HuH-7.5 (cell line): ENCODE data around the gene GPX2.

Experiments
- DNase-seq: peaks from one replicate; pipeline ENCODE4 v3.0.0; 2011; ENCODE audit warnings: low spot score

GPX2 gene

DNA sequence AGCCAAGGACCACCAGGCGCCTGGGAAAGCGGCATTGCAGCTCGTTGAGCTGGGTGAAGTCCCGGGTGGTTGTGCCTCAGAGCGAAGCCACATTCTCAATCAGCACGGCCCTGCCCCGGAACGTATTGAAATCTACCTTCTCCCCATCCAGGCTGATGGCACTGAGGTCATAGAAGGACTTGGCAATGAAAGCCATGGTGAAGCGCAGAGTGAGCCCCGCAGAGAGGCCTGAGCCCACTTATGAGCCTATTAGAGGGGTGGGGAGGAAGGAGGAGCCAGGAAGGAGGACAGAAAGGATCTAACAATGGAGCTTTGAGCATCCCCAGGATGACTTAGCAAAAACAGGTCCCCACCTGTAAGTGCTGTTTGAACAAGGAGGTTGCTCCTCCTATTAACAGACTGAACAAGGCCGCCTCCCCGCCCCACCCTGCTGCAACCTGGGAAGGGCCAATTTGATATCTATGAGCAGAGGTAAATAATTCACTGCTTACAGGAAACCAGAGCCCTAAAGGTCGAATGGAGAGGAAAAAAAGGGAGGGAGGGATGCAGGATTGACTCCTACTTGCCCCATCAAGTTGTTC is at the start of gene GPX2:
Gene GPX2 (minus strand): TSS at position 215 of the 581 bp plus-strand sequence. CDS start 19 bp downstream, at position 196.
- no peak for DNase-seq

DNA sequence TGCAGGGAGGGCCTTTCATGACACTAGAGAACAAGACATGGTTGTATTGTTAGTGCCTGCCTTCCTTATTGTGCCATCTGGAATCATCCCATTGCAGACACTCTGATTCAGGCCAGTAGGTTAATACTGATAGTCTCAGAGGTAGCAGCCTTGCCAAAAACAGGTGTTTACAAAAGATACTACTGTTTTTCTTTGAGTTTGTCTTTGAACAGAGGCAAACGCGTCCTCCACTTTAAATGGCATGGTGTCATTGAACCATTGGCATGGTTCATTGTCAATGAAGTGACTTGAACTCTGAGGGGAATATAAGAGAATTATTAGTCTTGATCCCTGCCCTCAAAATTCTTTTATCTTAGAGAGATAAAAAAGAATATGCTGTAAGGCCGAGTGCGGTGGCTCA is 48.4 kb upstream of the GPX2 start:
- DNase-seq, result no peak

DNA sequence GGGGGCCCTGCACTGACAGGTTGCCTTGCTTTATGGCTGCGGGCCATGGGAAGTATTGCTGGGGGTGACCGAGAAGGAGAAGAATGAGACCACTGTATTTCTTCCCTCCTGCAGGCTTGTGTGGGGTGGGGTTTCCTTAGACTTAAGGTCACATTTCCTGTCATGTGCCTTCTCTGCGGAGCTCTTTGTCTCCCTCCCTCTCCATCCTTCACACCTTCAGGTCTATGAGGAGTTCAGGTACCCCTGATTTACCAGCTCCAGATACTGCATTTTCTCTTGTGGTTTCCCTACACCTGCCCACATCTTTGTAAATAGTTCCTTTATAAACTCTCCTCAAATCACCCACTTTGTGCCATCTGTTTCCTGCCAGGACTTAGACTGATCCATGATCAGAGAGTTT is 47.8 kb upstream of the GPX2 start:
- no peak for DNase-seq

DNA sequence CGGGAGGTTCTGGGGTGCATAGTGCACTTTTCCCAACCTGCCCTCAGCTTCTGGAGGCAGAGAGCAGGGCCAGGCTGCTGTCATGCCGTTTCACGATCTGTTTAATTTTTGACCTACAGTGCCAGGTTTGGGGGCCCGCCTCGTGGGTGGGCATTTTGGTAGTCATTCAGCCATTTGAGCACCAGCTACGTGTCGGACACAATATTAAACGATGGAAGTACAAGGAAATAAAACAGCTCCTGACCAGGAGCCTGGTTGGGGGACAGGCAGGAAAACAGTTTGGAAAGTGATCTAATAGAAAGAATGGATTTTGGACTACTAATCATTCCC is 44.9 kb upstream of the GPX2 start:
- no peak for DNase-seq

DNA sequence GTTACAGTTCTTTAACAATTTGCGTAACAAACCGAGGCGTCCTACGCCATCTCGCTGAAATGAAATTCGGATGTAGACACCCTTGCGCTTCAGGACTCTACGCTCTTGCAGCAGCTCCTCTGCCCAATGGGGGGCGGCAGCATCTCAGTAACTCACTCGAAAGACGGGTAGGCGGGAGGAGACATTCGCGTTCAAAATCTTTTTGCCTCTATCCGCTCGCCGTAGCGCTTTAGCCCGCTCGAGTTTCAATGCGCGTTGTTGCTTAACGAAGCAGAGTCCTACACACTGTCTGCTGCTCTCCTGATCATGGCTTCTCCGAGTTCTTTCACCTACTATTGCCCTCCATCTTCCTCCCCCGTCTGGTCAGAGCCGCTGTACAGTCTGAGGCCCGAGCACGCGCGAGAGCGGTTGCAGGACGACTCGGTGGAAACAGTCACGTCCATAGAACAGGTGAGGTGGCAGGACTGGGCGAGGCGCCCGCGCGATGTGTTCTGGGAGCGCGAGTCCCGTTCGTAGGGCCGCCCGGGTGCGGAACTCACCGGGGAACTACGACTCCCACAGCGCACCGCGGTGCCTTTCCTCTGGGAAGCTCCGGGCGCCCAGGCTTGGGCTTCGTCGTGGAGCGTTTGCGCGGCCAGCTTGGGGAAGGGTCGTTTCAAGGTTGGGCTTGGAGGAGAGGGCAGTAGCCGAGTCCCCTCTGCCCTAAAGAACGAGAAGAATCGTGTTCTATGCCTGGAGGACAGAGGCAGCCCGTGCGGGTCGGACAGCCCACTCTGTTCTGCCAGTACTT is 44.3 kb upstream of the GPX2 start, which contains the start of gene FNTB:
Gene FNTB (plus strand): TSS at position 248 of the 790 bp plus-strand sequence. CDS start 59 bp downstream, at position 307.
- peak; percentile 81 for DNase-seq

DNA sequence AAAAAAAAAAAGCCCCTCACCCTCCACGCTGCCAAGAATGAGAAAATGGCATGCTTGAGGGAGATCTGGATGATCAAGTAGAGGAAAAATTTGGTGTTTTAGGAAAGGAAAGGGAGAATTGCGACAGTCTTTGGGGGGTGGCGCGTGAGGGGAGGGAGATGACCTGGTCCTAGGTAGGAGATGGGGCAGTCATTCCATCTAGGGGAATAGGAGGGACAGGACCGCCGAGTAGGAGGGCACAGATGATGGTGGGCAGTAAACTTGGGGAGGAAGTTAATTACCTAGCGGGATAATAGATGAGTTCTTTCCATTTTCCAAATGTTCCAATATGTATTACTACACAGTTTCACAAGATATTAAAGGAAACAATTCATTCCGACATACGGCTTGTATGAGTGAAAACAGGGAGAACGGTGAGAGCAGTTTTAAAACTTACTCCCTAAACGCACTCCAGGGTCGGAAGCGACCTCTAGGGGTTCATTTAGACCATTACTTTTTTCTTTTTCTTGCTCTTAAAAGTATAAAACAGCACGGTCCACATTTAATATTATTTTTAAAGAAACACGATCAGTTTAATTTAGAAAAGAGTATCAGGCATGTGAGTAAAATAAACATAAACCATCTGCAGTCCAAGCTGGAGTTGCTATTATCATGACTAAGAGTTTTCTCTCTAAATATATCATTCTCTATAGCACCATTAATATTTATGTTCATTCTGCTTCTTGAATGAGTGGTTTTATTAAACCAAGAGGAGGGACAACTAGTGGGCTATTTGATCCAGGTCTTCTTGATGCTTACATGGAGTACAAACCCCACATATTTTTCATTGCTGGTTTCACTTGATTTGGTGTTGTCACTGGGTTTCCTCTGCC is 41.1 kb upstream of the GPX2 start:
- DNase-seq, result peak; percentile 33

DNA sequence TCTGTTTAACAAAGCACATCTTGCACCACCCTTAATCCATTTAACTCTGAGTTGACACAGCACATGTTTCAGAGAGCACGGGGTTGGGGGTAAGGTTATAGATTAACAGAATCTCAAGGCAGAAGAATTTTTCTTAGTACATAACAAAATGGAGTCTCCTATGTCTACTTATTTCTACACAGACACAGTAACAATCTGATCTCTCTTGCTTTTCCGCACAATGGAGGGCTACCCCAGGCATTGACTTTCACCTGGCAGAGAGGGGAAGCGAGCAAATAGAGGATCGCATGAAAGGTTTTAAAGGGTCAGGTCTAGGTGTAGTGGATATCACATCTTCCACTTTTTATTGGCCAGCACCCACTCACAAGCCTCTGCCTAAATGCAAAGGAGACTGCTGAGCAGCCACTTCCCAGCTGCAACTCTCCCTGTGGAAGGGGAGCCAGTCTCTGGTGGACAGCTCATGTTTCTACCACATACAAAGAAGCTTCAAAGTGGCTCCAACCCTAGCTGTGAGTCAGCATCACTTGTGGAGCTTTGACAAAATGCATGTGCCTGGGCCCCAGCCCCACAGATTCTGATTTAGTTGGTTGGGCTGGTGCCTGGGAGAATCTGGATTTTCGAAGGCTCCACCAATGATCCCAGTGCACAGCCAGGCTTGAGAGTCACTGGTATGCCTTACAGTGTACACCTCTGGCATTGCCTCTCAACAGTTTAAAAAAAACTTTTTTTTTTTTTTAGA is 37.0 kb upstream of the GPX2 start:
- DNase-seq, result no peak

DNA sequence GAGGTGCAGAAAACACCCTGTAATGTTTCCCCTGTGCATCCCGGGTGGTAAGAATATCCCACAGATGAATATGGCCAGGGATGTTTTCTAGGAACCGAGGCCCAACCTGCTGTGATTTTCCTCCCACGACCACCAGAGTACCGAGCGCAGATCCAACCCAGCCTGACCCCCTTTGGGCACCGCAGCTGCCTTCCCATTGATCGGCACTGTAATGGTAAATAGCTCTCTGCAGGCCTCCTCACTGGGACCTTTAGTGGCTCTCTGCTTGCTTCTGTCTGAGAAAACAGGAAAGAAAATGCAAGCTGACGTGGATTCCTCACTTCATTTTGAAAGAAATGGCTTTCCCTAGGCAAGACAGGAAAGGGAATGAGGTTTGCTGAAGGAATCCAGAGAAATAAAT is 32.0 kb upstream of the GPX2 start:
- no peak for DNase-seq

DNA sequence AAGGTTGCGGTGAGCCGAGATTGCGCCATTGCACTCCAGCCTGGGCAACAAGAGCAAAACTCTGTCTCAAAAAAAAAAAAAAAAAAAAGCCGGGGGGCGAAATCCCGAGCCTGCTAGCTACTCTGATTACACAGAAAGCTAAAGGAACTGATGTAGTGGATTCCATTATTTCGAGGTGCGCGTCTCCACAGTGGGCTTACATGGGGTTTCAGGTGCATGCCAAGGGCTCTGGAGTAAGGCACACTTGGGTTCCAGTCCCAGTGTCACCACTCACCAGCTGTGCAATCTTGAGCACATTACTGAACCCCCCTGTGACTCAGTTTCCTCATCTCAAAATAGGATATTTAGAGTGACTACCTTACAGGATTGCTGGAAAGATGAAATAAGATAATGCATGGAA is 31.3 kb upstream of the GPX2 start:
- no peak for DNase-seq

DNA sequence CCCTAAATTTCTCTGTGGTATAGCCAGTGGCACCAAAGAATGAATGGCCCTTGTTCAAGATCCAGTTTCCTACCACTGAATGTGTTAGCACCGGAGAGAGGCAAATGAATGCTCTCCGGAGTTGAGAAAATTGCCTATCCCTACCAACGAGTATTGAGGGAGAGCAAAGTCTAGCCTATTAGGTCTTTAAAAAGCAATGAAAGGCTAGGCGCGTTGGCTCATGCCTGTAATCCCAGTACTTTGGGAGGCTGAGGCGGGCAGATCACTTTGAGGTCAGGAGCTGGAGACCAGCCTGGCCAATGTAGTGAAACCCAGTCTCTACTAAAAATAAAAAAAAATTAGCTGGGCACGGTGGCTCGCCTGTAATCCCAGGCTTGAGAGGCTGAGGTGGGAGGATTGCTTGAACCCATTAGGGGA is 30.5 kb upstream of the GPX2 start:
- DNase-seq, result no peak

DNA sequence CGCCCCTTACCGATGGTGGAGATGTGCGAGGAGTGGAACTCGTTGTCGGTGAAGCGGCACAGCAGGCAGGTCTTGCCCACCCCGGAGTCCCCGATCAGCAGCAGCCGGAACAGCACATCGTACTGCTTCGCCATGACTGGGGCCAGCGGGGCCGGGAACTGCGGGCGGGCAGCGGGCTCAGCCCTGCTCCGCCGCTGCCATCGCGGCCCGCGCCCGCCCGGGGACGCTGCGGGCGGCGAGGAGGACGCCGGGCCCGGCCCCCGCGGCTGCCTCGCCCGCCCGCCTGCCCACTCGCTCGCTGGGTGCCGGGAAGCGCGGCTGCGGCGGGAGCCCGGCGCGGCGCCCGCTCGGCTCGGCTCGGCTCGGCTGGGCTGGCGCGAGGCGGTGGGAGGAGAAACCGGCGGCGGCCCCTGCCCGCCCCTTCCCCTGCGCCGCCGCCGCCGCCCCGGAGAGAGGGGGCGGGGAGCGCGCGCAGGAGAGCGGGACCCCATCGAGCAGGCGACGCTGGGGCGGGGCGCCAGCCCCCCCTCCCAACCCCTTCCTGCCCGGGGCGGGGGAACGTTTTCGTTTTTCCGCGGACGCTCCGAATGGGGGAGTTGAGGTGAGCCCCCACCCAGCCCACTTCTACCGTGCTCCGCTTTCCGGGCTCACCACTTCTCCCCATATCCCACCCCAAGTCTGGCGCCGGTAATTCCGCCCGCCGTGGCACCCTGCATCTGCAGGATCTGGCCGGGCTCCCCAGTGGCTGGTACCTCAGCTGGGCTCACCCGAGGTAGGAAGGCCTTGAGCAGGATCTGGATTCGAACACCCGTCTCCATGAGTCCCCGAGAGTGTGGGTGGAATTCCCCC is 29.6 kb upstream of the GPX2 start, which contains the start of gene RAB15:
Gene RAB15 (minus strand): TSS at position 394 of the 849 bp plus-strand sequence. CDS start 260 bp downstream, at position 134.
- peak; percentile 39 for DNase-seq

DNA sequence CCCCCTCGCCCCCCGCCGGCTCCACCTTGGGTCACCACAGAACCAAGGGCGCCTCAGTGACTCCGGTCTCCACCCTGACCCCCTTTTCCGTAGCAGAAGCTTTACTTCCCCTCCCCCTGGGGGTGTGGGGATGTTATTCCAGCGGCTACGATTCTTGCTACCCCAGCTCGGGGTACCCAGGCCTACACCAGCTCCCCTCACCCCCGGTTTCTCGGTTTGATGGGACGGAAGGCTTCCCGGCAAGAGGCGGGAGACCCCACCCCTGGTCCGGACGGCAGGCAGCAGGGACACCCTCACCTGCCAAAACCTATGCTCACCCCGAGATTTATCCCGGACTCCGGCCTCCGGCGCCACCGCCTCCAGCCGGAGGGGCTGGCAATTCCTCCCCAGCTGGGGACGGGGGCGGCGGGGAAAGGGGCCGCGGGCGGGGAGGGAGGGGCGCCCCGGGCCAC is 29.0 kb upstream of the GPX2 start:
- DNase-seq, result peak; percentile 42

DNA sequence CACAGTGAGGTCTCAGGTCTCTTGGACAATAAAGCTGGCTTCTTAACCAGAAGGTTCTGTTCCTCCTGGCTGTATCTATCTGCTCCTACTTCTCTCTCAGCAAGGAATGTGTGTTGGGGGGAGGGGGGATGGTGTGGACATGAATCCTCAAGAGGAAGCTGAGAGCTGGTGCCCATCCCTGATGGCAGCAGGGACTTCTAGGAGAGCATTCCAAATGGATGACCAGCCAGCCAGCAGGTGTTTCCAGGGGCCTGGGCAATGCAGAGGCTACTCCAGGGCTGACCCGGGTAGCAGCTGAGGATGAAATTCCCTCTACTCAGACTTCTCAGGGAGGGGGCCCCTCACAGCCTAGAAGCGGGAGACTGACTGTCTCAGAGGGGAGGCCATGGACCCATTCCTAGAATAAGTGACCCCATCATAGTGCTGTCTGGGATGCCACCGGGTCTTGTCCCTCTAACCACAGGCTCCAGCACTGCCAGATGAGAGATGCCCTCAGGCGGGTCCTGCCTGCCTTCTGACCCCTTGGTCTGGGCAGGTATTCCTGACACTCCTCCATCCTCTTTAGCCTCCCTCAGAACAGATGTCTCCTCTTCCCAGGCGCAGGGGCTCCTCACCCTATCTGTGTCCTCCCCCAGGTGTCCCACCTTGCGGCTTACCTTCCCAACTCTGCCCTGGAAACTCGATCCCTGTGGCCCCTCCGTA is 28.4 kb upstream of the GPX2 start:
- no peak for DNase-seq

DNA sequence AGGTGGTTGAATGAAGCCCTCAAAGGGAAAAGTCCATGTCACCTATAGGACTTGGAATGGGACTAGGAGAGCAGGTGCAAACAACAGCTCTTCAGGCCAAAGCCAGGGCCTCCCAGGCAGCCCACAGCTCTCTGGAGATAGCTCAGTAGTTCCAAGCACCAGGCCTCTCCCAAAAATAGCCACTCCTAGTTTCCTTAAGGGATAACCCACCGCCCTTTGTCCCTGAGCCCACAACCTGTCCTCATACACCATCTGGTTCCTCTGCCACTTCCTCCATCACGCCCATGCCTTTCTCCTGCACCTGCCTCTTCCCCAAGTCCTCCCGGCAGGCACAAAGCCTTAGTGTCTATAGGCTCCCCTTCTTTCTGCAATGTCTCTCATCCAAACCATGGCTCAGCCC is 27.5 kb upstream of the GPX2 start:
- no peak for DNase-seq

DNA sequence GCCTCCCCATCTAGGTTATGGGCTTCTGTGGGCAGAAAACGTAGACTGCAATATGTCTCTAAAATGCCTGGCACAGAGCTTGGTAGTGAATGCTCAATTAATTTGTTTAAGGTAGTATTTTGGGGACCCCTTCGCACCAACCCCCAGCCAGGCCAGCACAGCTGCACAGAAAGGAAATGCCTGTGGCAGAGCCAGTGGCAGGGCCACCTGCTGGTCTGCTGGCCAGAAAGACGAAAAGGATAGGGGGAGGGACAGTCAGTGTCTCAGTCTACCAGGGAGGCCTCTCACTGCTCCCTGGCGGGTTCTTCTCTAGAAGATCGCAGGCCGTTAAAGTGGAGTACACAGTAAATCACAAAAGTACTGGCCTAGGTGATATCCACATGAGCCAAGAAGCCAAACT is 26.1 kb upstream of the GPX2 start:
- no peak for DNase-seq

DNA sequence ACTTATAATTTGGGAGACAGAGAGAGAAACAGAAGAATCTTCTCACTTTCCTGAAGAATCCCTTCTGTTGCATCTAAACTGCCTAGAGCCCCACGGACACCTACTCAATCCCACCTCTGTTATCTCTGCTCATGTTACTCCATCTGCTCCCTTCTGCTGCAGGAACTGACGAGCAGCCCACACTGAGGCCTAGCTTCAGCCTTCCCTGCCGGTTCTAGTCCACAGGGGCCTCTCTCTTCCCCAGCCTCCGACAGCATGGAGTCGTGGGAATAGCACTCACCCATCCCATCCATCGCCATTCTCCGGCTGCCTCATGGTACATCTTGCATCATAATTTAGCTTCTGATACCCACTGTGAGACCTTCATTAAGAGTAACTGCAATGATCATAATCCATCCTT is 25.6 kb upstream of the GPX2 start:
- no peak for DNase-seq

DNA sequence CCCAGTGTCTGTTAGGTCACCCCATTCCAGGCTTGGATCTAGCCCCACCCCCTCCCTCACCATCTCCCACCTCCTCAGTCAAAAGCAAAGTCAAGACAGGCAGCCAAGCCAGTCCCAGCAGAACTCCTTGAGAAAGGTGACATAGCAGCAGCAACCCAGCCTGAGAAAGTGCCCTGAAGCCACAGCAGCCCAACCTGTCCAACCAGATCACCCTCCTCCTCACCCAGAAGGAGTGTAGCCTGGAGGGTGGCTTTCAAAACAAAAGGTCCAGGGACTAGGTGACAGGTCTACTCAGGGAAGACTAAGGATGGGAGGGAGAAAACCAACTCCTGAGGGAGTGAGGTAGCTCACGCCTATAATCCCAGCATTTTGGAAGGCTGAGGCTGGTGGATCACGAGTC is 24.4 kb upstream of the GPX2 start:
- DNase-seq, result peak; percentile 33

DNA sequence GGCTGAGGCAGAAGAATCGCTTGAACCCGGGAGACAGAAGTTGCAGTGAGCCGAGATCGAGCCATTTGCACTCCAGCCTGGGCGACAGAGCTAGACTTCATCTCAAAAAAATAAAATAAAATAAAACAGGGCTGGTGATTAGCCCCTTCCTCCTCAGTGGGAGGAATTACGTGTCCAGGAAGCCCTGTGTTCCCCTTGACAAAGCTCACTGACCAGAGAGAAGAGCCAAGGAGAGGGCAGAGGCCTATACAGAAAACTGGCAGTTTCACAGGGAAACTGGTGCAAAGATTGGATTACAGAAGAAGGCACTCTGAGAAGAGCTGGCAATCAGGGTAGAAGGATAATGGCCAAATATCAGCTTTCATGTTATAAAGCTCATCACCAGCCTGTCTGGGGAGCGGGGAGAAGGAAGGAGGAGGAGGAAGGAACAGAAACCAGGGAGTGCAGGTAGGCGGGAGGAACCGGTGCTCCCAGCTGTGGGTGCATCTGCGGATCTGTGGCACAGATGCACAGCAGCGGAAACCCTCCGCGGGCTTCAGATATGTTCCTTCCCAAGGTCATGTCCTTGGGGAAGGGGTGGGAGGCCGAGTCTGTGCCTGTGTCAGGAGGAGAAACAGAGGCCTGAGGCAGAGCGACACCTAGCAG is 22.9 kb upstream of the GPX2 start:
- DNase-seq, result no peak

DNA sequence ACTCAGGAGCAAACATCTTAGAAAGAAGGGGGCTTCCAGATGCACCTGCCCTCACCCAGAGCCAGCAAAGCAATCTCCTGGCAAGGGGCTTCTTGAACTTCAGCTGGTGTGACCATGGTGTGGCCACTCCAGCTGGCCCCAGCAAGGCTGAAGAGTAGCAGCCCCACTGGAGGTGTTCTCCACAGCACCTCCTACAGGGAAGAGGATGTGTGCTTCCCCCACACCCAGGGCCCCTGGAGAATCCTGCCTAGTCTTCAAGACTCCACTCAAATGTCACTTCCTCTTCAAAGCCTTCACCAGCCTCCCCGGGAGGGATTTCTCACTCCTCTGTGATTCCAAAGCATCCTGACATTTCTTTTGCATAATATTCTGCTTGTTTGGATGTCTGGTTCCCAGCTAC is 21.1 kb upstream of the GPX2 start:
- no peak for DNase-seq

DNA sequence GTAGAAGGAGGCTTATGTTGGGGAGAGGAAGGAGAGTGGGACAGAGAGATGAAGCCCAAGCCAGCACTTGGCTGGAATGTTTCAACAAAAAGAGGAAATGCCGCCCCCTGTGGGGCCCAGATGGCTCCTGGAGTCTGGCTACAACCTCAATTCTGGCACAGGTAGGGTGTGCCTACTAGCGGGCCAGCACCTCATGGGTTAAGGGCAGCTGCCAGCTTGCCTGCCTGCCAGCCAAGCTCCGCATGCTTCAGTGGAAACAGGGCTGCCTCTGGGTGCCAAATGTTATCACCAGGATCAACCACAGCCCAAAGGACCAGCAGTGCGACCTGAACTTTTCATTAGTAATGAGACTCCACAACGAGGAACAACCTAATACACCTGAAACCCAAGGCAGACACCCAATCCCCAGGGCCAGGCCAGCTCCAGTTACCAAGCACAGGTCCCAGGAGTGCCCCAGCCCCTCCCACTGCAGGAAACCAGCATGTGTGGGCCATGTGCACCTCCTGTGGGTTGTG is 18.3 kb upstream of the GPX2 start:
- peak; percentile 30 for DNase-seq
